Hepatic stellate cell (primary cell): ENCODE results near the gene ASIC1.
A peak's percentile ranks its signal among the peaks of the same experiment; 100 is the strongest.
"Not testable (repeated sequence)": the region's sequence is repeated elsewhere in the genome, so short reads cannot be mapped to it uniquely, and the experiment has no call there.

Experiments
- DNase-seq: peaks from one replicate; pipeline ENCODE4 v3.0.0; 2011; ENCODE audit warnings: low spot score

ASIC1 gene

DNA sequence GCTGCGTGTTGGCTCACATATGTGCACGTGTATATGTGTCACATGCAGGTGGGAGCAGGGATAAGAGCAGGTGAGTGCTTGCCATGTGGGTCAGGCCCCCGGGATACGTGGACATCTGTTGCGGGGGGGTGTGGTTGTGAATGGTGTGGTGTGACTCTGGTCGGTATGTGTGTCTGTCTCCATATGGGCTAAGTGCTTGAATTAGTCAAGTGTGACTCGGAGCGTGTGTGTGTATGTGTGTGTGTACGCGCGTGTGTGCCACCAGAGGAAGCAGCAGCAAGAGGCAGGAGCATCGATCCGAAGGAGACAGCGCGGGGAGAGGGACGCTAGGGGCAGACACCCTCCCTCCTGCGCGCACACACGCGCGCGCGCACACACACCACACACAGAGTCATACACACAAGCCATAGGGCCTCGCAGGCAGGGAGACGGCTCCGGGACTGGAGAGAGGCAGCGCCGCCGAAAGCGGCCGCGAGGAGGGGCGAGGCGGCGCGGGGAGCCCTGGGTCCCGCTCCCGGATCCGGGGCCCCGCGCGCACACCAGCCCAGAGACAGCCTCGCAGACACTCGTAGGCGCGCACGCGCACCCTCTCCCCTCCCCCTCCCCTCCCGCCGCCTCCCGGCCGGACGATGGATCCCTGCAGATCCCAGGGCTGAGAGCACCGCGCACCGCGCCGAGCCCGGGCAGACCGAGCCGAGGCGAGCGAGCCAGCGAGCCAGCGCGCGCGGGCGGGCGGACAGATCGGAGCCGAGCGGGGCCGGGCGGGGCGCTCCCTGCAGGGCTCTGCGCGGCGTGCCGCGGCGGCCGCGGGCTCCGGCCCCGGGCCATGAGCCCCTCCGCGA lies at the start of gene ASIC1:
Gene ASIC1, plus strand, starts transcription at position 597 of the 842 bp plus-strand sequence. CDS start 1,171 bp downstream, outside the sequence.
- DNase-seq, result peak; percentile 76

DNA sequence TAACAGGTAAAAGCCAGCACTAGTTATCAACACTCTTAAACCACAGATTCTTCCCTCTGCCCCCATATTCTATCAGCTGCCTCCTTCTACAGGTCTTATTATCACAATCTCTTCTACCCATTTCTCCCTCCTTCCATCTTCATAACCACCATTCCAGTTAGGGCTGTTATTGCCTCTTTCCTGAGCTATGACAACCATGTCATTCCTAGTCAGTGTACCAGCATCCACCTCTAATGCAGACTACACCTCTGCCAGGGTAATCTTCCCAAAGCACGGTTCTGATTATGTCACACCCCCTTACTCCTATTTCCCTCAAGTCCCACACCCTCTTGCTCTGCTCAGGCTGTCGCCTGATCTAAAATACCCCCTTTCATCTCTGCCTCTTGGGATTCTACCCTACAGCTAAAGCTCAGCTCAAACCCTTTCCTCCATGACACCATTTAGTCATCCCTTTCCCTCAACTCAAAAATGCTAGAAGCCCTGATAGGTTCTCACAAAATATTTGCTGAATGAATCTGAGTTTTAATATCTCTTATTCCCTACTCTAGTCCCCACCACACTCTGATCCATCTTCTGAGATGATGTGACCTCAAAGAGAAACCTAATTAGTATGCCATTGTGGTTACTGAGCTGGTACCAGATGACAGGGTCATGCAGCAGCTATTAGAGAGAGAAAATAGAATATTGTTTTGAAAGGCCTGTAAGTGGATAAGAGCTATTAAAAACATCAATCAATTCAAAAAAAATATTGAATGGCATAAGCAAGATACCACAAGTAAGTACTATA lies 43.8 kb upstream of the ASIC1 start:
- DNase-seq, result no peak

DNA sequence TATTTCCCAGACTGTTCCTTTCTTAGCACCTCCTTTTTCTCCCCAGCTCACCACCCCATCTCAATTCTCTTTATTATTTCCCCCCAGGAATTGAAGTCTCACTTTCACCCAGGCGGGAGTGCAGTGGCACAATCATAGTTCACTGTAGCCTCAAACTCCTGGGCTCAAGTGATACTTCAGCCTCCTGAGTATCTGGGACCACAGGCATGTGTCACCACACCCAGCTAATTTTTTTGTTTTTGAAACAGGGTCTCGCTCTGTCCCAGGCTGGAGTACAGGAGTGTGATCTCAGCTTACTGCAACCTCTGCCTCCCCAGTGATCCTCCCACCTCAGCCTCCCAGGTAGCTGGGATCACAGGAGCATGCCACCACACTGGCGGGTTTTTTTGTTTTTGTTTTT lies 43.1 kb upstream of the ASIC1 start:
- no peak for DNase-seq

DNA sequence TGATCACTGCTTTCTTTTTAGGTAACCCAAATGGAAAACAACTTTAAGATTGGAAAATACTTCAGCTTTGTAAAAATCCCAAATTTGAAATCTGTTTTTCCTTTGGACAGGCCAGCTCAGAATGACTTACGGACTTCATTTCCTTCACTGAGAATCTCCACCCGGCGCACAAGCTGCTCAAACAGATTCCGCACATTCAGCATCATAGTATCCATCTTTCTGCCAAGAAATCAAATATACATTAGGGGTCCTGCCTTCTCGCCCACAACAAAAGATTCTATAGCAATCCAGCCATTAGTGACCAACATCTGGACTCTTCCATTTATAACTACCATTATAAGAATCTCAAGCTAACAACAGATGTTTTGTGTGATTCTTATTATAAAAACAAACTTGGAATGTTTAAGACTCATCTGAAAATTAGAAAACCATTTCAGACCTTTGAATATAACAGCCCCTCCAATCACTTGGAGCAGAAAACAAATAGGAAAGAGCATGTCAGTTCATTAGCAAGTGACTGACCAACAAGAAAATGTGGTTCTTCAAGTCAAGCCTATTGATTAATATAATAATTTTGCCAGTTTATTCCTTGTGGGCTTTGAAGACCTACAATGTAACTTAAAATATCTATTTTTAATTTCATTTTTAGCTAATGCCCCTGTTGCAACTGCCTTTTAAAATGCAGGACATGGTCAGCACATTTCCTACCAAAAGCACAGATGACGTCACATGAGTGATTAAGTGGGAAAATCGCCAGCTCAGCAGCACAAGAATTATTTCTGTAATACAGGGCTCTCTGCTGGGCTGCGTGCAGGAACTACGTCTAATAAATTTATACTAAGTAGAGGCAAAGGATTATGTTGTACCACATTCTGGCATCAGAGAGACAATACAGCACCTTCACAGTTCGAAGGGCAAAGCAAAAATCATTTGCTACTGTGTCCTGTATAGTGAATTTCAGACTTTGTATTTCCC lies 40.6 kb upstream of the ASIC1 start:
- peak; percentile 69 for DNase-seq

DNA sequence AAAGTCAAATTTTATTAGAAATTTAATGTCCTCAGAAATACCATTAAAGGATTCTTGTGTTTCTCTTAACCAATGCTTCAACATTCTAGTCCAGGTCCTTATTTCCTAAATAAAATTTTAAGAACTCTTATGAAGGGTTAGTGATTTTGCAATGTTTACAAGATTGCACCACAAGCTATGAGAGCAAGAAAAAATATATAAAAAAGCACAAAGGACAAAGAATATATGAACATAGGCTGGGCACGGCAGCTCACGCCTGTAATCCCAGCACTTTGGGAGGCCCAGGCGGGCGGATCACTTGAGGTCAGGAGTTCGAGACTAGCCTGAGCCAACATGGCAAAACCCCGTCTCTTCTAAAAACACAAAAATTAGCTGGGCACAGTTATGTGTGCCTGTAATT lies 39.8 kb upstream of the ASIC1 start:
- no peak for DNase-seq

DNA sequence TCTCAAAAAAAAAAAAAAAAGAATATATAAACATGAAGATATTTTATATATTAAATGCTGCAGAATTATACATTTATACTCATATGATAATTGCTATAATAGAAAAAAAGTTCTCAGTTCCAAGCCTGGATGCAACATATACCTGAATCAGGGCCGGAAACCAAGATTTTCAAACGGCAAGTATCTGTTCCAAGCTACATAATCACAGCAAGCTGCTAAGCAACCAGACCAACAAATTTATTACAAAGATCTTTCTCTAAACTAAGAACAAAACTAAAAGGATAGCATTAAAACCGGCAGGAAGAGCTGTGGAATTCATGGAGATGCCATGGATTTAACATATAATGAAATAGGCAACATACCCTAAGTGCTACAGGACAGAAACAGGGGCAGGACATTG lies 39.2 kb upstream of the ASIC1 start:
- no peak for DNase-seq

DNA sequence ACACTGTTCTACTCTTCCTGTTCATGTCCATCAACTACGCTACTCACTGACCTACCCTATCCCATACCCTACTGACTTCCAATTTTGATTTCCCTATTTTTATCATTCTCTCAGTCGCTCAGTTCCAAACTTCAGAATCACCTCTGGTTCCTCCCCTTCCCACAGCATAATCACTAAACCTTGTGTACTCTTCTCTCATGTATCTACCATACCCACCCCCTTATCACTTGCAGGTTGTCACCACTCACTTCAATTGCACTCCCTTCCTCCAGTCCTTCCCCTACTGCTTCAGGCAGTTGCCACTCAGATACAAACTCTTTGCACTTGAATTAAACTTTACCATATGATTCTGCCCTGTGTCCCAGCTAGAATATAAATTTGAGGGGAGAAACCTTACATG lies 38.4 kb upstream of the ASIC1 start:
- no peak for DNase-seq

DNA sequence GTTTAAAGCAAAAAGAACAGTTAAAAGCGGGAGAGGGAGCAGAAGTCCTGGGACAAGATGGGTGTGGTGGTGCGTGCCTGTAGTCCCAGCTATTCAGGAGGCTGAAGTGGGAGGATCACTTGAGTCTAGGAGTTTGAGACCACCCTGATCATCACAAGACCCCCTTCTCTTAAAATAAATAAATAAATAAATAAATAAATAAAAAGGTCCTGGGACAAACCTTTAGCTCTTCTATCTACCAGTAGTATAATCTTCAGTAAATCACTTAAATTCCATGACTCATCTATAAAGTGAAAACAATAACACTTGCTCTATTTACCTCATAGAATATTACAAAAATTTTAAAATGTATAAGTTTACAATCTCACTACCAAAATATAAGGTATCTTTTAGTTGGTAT lies 37.9 kb upstream of the ASIC1 start:
- no peak for DNase-seq

DNA sequence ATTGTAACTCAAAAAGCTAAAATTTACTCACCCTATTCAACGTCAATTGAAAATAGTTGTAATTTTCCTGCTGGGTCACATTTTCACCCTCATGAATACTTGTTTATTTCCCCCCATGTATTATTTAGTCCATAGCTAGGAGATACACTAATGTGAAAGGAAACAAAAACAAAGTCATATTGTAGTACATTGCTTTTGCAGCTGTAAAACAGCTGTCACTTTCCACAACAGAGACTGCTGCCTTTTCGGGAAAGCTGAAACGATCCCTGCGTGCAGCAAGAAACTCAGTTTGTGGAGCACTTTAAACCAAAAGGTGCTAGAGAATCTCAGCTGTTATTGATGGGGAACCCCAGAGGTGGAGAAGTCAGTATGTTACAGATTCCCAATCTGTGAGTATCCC lies 36.4 kb upstream of the ASIC1 start:
- DNase-seq, result no peak

DNA sequence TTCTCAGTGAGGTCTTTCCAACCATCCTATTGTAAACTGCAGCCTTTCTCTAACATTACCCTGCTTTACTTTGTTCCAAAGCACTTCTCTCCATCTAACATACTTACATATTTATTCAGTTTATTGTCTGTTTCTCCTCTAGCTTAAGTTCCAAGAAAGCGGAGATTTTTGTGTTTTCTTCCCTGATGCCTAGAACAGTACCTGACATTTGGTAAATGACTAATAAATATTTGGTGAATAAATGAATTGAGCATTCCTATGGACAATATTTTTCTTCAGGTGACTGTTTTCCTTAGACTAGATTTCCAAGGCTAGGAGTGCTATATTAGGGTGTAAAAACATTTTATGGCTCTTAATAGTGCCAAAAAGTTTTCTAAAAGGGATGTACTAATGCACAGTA lies 34.5 kb upstream of the ASIC1 start:
- DNase-seq, result no peak

DNA sequence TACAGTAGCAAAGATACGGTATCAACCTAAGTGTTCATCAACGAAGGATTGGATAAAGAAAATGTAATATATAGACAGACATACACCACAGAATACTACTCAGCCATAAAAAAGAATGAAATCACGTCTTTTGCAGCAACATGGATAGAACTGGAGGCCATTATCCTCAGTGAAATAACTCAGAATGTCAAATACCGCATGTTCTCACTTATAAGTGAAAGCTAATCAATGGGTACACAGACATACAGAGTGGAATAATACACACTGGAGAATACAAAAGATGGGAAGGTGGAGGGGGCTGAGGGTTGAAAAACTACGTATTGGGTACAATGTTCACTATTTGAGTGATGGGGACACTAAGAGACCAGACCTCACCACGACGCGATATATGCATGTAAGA lies 33.2 kb upstream of the ASIC1 start:
- no peak for DNase-seq

DNA sequence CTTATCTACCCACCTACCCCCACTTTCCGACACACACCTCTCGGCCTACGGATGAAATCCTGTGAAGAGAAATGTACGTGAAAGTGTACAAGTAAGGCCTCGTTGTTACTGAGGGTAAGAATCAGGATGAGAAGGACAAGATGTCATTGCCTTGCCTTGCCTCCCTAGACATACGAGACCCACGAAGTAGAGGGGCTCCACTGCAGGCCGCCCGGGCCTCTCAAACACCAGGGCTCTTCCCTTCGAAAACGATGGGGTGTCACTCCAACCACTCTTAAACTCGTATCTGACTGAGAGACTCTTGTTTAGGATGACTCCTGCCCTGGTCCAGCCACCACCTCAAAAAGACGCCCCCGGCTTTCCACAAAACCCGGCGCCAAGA lies 32.6 kb upstream of the ASIC1 start:
- DNase-seq, result no peak

DNA sequence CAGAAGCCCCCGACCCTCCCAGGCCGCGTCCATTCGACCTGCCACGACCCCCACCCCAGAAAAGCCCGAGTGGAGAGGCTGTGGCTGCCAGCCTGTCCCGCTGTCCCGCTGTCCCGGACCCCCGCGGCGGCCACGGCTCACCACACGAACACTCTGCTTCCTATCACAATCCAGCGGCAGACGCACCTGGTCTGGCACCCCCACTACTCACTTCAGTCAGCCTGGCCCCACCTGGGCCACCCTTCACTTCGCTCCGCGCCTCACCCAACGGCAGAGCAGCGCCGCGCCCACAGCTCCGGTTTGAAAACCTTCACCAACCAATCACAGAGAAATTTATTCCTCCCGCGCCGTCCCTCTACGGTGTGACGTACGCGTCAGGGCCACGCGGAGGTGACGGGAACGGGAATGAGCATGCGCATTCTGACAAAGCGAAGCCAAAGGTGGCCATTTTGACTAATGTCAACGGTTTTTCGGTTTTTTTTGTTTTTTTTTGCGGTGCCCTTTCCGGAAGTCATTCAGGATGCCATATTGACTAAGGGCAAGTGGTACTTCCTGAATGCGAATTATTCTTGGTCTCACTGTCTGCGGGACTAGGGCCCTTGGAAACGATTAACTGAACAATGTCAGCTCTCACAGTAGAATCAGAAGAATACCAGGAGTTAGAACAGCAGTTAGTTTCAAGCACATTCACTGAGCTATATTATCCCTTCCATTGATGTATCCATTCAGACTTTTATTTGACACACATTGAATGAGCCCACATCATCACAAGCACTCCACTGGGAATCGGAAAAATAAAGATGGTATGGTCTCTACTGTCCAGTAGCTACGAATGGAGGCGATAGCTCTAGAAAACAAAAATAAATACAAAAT lies 32.0 kb upstream of the ASIC1 start, which contains the start of gene RACGAP1:
Gene RACGAP1, minus strand, starts transcription at position 308 of the 873 bp plus-strand sequence. CDS start 8,779 bp downstream, outside the sequence.
- peak; percentile 98 for DNase-seq

DNA sequence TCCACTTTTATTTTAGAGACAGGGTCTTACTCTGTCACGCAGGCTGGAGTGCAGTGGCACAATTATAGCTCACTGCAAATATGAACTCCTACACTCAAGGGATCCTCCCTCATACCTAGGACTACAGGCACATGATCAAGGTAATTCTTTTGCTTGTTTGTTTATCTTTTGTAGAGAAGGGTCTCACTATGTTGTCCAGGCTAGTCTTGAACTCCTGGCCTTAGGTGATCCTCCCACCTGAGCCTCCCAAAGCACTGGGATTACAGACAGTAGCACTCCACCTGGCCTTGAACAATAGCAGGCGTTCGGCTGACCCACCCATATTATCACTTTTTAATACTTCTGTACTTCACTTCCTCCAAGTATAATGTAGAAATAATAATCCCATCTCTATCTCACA lies 30.7 kb upstream of the ASIC1 start:
- DNase-seq, result no peak

DNA sequence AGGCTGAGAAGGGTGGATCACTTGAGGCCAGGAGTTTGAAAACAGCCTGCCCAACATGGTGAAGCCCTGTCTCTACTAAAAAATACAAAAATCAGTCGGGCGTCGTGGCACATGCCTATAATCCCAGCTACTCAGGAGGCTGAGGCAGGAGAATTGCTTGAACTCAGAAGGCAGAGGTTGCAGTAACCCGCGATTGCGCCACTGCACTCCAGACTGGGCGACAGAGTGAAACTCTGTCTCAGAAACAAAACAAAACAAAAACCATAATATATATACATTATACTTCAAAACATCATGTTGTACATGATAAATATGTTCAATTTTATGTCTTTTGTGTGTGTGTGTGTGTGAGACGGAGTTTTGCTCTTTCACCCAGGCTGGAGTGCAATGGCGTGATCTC lies 26.9 kb upstream of the ASIC1 start:
- not testable (repeated sequence) for DNase-seq

DNA sequence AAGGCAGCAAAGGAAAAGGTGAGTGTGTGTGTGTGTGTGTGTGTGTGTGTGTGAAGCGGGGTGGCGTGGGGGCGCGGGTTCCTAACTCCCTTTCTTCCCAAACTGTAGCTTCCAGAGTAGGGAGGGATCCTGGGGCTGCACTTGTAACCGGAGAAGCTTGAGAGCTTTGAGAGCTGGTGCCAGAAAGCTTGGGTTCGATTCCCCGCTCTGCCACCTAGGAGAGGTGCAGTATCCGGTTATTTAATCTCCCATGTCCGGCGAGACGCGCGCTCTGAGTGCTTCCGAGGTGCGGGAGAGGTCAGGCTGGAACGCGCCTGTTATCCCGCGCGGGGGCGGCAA lies 24.9 kb upstream of the ASIC1 start:
- no peak for DNase-seq

DNA sequence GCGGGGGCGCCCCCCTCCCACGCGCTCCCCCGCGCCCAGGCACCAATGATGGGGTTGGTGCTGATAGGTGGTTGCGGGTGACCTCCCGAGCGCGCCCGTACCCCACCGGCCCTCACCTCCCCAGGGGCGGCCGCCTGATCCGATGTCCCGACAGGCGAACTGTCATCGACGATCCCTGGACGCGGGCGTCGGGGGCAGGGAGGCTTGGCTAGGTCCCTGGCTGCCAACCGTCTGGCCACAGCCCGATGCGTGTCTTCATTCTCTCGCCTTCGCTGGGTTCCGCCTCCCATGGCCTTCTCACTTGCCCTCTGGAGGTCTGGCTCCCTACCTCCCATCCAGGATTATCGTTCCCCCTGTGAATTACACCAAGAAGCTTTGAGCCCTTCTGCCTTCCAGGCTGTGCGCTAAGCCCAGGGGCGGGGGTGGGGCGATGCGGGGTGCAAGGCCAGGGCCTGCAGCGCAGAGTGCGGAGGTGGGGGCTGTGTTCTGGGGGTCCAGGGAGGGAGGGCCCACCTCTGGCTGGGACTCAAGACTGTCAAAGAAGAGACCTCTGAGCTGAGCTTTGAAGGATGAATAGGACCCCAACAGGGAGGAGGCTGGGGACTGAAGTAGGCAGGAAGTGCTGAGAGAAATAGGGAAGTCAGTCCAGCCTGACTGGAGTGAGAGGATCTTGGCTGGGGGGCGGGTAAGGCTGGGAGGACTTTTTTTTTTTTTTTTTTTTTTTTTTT lies 24.4 kb upstream of the ASIC1 start:
- DNase-seq, result no peak

DNA sequence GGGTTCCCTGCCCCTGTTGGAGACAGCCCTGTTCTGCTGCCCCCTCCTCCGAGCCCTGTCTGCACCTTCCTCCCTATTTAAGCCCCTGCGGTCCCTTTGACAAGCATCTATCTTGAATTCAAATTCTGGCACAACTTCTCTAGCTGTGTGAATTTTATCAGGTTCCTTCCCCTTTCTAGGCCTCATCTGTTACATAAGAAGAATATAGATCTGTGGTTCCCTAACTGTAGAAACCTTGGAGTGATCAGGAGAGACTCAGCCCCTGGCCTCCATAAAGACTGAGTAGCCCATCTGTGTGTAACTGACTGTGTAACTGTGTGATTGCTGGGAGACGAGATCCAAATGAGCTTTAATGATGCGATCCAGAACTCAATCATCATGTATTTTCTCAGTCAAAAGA lies 19.1 kb upstream of the ASIC1 start:
- no peak for DNase-seq

DNA sequence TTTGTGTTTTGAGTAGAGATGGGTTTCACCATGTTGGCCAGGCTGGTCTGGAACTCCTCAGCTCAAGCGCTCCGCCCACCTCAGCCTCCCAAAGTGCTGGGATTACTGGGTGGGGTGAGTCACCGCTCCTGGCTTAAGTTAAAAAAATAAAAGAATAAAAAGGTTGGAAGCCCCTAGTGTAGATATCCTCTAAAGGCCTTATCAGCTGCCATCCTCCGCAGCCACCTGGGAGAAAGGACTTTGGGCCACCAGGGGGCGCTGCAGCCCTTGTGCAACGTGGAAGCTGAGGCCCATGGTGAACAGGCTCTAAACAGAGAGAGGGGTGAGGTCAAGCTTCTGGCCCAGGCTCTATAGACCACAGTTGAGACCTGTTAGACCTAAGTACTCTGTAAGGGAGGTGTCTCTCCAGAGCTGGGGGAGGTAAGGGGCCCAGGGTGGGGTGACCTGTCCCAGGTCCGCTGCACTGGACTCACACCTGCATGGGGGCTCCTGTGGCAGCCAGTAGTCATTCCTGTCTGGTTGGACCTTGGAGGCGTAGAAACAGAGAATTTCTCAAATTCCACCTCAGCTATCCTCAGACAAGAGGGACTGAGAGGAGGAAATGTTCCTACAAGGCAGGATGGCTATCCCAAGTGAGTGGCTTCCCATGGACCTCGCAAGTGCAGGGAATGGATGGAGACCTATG lies 18.1 kb upstream of the ASIC1 start:
- DNase-seq, result peak; percentile 79

DNA sequence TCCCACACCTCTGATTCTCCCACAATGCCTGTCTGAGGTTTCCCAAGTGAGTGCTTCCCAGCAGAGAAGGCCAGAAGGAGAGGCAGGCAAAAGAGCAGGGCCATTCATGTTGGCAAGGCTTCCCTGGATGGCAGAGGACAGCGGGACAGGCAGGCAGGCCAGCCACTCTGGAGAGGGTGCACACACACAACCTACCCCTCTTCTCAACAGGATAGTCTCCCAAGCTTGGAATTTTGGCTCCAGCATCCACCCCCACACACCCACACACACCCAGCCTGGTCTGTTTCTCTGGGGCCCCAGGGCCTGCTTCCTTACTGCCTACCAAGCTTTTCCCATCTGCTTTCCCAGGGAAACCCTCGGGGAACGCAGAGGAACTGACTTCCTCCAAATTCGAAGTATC lies 16.7 kb upstream of the ASIC1 start:
- DNase-seq, result no peak
